ENCODE results near the gene MMP8.

Gene MMP8

GRCh38 chr11:102719620-102720277, 5.0 kb downstream of the MMP8 start:
- DNase-seq (ENCODE audit: low spot score): no peak

GRCh38 chr11:102717280-102717679, 7.5 kb downstream of the MMP8 start:
- no peak for DNase-seq (ENCODE audit: low spot score)

- no peak for DNase-seq (ENCODE audit: low spot score)
Observed at GRCh38 chr11:102716527-102716926, 8.2 kb downstream of the MMP8 start.

GRCh38 chr11:102712137-102712536, 12.6 kb downstream of the MMP8 start:
- no peak for DNase-seq (ENCODE audit: low spot score)

- no peak for DNase-seq (ENCODE audit: low spot score)
Observed at GRCh38 chr11:102709201-102709945, 15.4 kb downstream of the MMP8 start.

GRCh38 chr11:102708654-102709053, 16.1 kb downstream of the MMP8 start:
- DNase-seq (ENCODE audit: low spot score): no peak

GRCh38 chr11:102705626-102706025, 19.1 kb downstream of the MMP8 start, which contains the start of gene MMP27:
TSS of gene MMP27 (minus strand) at chr11:102705769. CDS start at chr11:102705714, 55 bp downstream.
- DNase-seq (ENCODE audit: low spot score): no peak

GRCh38 chr11:102704841-102705240, 19.9 kb downstream of the MMP8 start:
- DNase-seq (ENCODE audit: low spot score): no peak

- no peak for DNase-seq (ENCODE audit: low spot score)
Observed at GRCh38 chr11:102703826-102704493, 20.8 kb downstream of the MMP8 start.

- DNase-seq (ENCODE audit: low spot score): no peak
Observed at GRCh38 chr11:102695201-102695600, 29.6 kb downstream of the MMP8 start.

- no peak for DNase-seq (ENCODE audit: low spot score)
Observed at GRCh38 chr11:102685754-102686153, 39.0 kb downstream of the MMP8 start.

GRCh38 chr11:102685338-102685737, 39.4 kb downstream of the MMP8 start:
- DNase-seq (ENCODE audit: low spot score): no peak

- no peak for DNase-seq (ENCODE audit: low spot score)
Observed at GRCh38 chr11:102683277-102683676, 41.5 kb downstream of the MMP8 start.

- DNase-seq (ENCODE audit: low spot score): no peak
Observed at GRCh38 chr11:102680945-102681344, 43.8 kb downstream of the MMP8 start.

GRCh38 chr11:102678022-102678421, 46.7 kb downstream of the MMP8 start:
- DNase-seq (ENCODE audit: low spot score): no peak

GRCh38 chr11:102676084-102676483, 48.7 kb downstream of the MMP8 start:
- DNase-seq (ENCODE audit: low spot score): no peak

- DNase-seq (ENCODE audit: low spot score): no peak
Observed at GRCh38 chr11:102669664-102670063, 55.1 kb downstream of the MMP8 start.

- DNase-seq (ENCODE audit: low spot score): peak; percentile 22
Observed at GRCh38 chr11:102666331-102666957, 58.3 kb downstream of the MMP8 start.

- peak; percentile 11 for DNase-seq (ENCODE audit: low spot score)
Observed at GRCh38 chr11:102664001-102664752, 60.6 kb downstream of the MMP8 start.

GRCh38 chr11:102662607-102663006, 62.1 kb downstream of the MMP8 start:
- no peak for DNase-seq (ENCODE audit: low spot score)
